GM21576 (cell line): ENCODE data around the gene DGKH.
"Not testable (repeated sequence)": the region's sequence is repeated elsewhere in the genome, so short reads cannot be mapped to it uniquely, and the experiment has no call there.

Experiments used
- ATAC-seq: cut with Tn5 transposase; IDR thresholded peaks from one replicate; pipeline ENCODE4 v1.9.1; 2021; ENCODE audit warnings: mild to moderate bottlenecking, moderate library complexity; ENCODE audit not compliant: unreplicated experiment

DGKH gene

GRCh38 chr13:42108217-42108616 is 59.8 kb downstream of the DGKH start:
- no peak for ATAC-seq

GRCh38 chr13:42109957-42110356 is 61.5 kb downstream of the DGKH start:
- no peak for ATAC-seq

GRCh38 chr13:42110410-42111155 is 62.1 kb downstream of the DGKH start:
- no peak for ATAC-seq

GRCh38 chr13:42112864-42113263 is 64.4 kb downstream of the DGKH start:
- no peak for ATAC-seq

- no peak for ATAC-seq
These were observed 65.0 kb downstream of the DGKH start for GRCh38 chr13:42113478-42113877.

GRCh38 chr13:42114278-42114677 is 65.8 kb downstream of the DGKH start:
- ATAC-seq, result no peak

GRCh38 chr13:42114912-42115311 is 66.5 kb downstream of the DGKH start:
- no peak for ATAC-seq

- no peak for ATAC-seq
These were observed 67.8 kb downstream of the DGKH start for GRCh38 chr13:42116225-42116624.

- ATAC-seq, result no peak
These were observed 70.6 kb downstream of the DGKH start for GRCh38 chr13:42119041-42119440.

GRCh38 chr13:42119875-42120274 is 71.4 kb downstream of the DGKH start:
- no peak for ATAC-seq

GRCh38 chr13:42123600-42123999 is 75.2 kb downstream of the DGKH start:
- ATAC-seq, result no peak

GRCh38 chr13:42125046-42125445 is 76.6 kb downstream of the DGKH start:
- ATAC-seq, result no peak

- ATAC-seq, result no peak
These were observed 78.6 kb downstream of the DGKH start for GRCh38 chr13:42127047-42127446.

- ATAC-seq, result no peak
These were observed 80.6 kb downstream of the DGKH start for GRCh38 chr13:42129033-42129432.

GRCh38 chr13:42136518-42136917 is 88.1 kb downstream of the DGKH start:
- no peak for ATAC-seq

- ATAC-seq, result no peak
These were observed 89.5 kb downstream of the DGKH start for GRCh38 chr13:42137856-42138537.

GRCh38 chr13:42140494-42140893 is 92.0 kb downstream of the DGKH start:
- no peak for ATAC-seq

GRCh38 chr13:42141052-42141451 is 92.6 kb downstream of the DGKH start:
- ATAC-seq, result not testable (repeated sequence)

- ATAC-seq, result no peak
These were observed 97.9 kb downstream of the DGKH start for GRCh38 chr13:42146359-42146758.

- ATAC-seq, result no peak
These were observed 100.1 kb downstream of the DGKH start for GRCh38 chr13:42148538-42148937.

GRCh38 chr13:42149136-42149535 is 100.7 kb downstream of the DGKH start:
- no peak for ATAC-seq

- no peak for ATAC-seq
These were observed 103.3 kb downstream of the DGKH start for GRCh38 chr13:42151781-42152180.

GRCh38 chr13:42152495-42152894 is 104.0 kb downstream of the DGKH start:
- ATAC-seq, result no peak
